T47D (cell line): ENCODE results near the gene PHB1.
"Not testable (repeated sequence)": the region's sequence is repeated elsewhere in the genome, so short reads cannot be mapped to it uniquely, and the experiment has no call there.

Experiments
- DNase-seq, 2 experiments: peaks; one replicate each; pipeline versions ENCODE4 v3.0.0 to v3.0.0-alpha.2; 2011 to 2012; ENCODE audit warnings: low read depth in 1 of 2, low spot score in 1 of 2
- JUND ChIP-seq: IDR thresholded peaks from 2 replicates; pipeline ENCODE4 v1.6.1; 2012; ENCODE audit warnings: low read depth
- in situ Hi-C: cut with HindIII; loops from 2 replicates; pipeline ENCODE4 v1.10.0; 2016; ENCODE audit warnings: low sequenced_read_pairs, low pct_unique_long_range_greater_than_20kb

PHB1 gene

GRCh38 chr17:49407981-49408501 is 6.6 kb downstream of the PHB1 start:
- no peak for TF ChIP-seq JUND
- DNase-seq, result peak; percentile 59 to 80
- in situ Hi-C loops, result no loop called here

DNA sequence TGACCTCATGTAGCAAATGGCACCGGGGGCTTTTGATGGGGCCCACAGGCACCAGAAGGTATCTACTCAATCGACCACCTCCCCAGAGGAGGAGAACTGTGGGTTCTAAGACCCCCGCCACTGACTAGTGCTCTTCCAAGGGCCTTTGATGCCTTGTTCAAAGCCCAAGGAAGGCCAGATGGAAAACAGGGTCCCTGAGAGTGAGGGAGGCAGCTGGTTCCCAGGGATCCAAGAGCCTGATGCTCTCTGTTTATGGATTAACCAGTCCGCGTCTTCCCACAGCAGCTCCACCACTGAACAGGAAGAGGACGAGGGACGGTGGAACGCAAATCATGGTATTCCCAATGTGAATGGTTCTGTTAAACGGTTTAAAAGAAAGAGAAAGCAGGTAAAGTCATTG is 7.6 kb downstream of the PHB1 start:
- DNase-seq, result no peak
- no peak for TF ChIP-seq JUND
- in situ Hi-C loops, result no loop called here

- TF ChIP-seq JUND, result no peak
- in situ Hi-C loops, result no loop called here
Measured at GRCh38 chr17:49406421-49407061, 8.1 kb downstream of the PHB1 start.

GRCh38 chr17:49404906-49405305 is 9.8 kb downstream of the PHB1 start:
- DNase-seq, result no peak
- in situ Hi-C loops, result no loop called here

More at GRCh38 chr17:49406421-49407061, 8.1 kb downstream of the PHB1 start:
- no peak for DNase-seq

GRCh38 chr17:49404361-49404760 is 10.3 kb downstream of the PHB1 start:
- in situ Hi-C loops, result no loop called here

More at GRCh38 chr17:49404906-49405305, 9.8 kb downstream of the PHB1 start:
- no peak for TF ChIP-seq JUND

GRCh38 chr17:49403514-49404289 is 11.0 kb downstream of the PHB1 start:
- no peak for DNase-seq
- in situ Hi-C loops, result no loop called here
- no peak for TF ChIP-seq JUND

More at GRCh38 chr17:49404361-49404760, 10.3 kb downstream of the PHB1 start:
- no peak for TF ChIP-seq JUND
- no peak for DNase-seq

GRCh38 chr17:49402706-49403105 is 12.0 kb downstream of the PHB1 start:
- no peak for DNase-seq
- TF ChIP-seq JUND, result no peak
- in situ Hi-C loops, result no loop called here

GRCh38 chr17:49401971-49402611 is 12.6 kb downstream of the PHB1 start:
- no peak for TF ChIP-seq JUND
- DNase-seq, result no peak
- in situ Hi-C loops, result no loop called here

- TF ChIP-seq JUND, result no peak
- in situ Hi-C loops, result no loop called here
- DNase-seq, result no peak
Measured at GRCh38 chr17:49399995-49400394, 14.7 kb downstream of the PHB1 start.

DNA sequence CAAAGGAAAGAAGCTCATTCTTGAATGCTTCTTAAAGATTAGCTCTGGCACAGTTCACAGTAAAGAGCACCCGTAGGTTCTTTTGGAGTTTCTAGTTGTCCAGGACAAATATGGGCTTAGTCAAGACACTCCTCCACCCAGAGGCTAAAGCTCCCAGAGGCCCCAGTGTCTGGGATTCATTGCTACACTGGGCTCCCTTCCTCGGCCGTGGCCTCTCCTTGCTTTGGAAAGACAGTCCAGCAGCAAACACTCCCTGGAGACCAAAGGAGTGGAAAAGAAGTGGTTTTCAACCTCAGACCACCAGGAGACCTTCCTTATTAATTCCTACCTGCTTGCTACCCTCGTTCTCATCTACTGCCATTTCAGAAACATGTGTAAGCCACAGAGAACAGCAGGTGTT is 17.1 kb downstream of the PHB1 start:
- TF ChIP-seq JUND, result no peak
- DNase-seq, result no peak
- in situ Hi-C loops, result no loop called here

GRCh38 chr17:49393491-49394255 is 21.0 kb downstream of the PHB1 start:
- no peak for TF ChIP-seq JUND
- in situ Hi-C loops, result no loop called here
- DNase-seq, result peak in 1 of 2 experiments; percentile 43

GRCh38 chr17:49390548-49391324 is 23.9 kb downstream of the PHB1 start:
- DNase-seq, result peak in 1 of 2 experiments; percentile 73
- in situ Hi-C loops, result no loop called here
- TF ChIP-seq JUND, result no peak

DNA sequence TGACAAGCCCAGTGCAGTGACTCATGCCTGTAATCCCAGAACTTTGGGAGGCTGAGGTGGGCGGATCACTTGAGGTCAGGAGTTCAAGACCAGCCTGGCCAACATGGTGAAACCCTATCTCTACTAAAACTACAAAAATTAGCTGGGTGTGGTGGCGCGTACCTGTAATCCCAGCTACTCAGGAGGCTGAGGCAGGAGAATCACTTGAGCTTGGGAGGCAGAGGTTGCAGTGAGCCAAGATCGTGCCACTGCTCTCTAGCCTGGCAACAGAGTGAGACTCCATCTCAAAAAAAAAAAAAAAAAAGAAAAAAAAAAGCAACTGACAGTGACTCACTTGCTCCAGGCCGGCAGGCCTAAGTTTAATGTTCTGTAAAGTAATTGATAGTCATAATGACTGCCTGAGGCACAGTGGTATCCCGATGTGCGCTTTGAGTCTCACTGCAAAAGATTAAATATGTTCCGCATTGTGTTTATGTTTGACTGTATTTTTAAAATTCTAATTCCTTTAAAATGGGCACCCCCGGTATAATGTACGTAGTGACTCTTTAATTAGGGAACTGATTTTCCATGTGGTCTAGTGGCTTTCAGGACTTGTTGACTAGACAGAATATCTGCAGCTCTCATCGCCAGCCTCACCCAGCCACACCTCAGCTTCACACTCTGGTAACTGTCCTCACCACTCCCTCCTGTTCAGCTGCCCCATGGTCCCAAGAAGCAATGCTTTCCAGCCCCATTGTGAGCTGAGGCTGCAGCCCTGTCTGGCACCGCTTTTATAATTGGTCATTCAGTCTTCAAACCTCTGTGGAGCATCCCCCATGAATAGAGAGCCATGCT is 25.0 kb downstream of the PHB1 start:
- peak in 1 of 2 experiments; percentile 30 for DNase-seq
- in situ Hi-C loops, result not testable (repeated sequence)
